RWPE1 (cell line): ENCODE results near the gene OBSL1.

Source experiments
- CTCF ChIA-PET: fragments of 350-600 bp; sonication (Branson Sonifier 250); formaldehyde crosslinking; extraction: SDS; loops from one replicate; lab custom pipeline; 2021; lab: Yijun Ruan, JAX
- POLR2A ChIA-PET: fragments of 400-600 bp; formaldehyde crosslinking; extraction: SDS; loops from one replicate; lab custom pipeline; 2020; ENCODE audit warnings: antibody characterized with exemption; ENCODE audit not compliant: low non-redundant PET; lab: Yijun Ruan, JAX
- DNase-seq: peaks from one replicate; pipeline ENCODE4 v3.0.0; 2012; ENCODE audit warnings: low spot score
- H3K27ac ChIP-seq: fragments of 450-650 bp; 2 replicates; pipeline ENCODE4 v1.5.1; 2017
- TF ChIP-seq, protein P1 (sequence below): fragments of 450-650 bp; conservative IDR thresholded peaks from 2 replicates; pipeline ENCODE4 v1.5.1; 2017; ENCODE audit warnings: low read depth, mild to moderate bottlenecking

Gene OBSL1

DNA sequence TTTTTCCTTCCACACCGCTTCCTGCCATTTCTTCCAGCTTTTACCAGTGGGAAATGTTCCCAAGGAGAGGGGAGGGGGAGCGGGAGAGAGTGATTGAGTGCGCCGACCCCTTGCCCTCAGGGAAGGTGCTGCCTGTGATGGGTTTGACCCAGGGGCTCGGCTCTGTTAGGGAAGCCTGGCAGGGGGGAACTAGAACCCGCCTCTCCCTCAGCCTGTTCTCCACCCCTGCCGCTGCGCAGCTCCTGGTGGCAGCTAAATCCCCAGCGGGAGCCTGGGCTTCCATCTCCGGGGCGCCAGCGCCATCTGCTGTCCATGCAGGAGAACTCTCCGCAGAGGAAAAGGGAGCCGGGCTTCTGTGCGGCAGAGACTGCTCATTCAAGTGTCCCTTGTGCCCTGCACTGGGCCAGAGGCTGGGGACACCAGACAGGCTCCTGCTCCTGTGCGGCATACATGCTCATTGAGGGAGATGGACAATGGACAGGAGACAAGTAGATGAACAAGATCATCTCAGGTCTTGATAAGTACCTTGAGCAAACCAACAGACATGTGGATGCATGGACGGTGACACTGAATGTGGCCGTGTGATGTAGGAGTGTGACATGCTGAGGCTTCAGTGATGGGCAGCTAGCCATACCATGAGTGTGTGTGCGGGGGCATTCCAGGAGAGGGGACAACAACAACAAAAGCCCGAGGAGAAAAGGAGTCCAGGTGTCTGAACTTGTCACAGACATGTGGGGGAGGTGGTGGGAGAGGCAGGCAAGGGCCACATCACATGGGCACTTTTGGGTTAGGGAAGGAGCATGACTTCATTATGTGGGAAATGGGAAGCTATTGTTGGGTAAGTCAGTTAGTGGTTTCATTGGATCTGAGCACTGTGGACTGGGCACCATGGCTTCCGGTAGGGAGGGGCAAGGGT lies 41.0 kb downstream of the OBSL1 start:
- DNase-seq: peak; percentile 85
- ChIA-PET CTCF (interaction anchor here (0.6 to 6.4 kb wide), 30 partner anchors 10 to 1344 kb away, joined by 3 to 96 read pairs (median 4); partner anchors contain the start of genes CHPF and SPEG), POLR2A (interaction anchor here (1.3 kb wide), 1 partner anchor 32 kb away, joined by 7 read pairs; the partner anchor contains the start of gene GMPPA)
- TF ChIP-seq, protein P1, sequence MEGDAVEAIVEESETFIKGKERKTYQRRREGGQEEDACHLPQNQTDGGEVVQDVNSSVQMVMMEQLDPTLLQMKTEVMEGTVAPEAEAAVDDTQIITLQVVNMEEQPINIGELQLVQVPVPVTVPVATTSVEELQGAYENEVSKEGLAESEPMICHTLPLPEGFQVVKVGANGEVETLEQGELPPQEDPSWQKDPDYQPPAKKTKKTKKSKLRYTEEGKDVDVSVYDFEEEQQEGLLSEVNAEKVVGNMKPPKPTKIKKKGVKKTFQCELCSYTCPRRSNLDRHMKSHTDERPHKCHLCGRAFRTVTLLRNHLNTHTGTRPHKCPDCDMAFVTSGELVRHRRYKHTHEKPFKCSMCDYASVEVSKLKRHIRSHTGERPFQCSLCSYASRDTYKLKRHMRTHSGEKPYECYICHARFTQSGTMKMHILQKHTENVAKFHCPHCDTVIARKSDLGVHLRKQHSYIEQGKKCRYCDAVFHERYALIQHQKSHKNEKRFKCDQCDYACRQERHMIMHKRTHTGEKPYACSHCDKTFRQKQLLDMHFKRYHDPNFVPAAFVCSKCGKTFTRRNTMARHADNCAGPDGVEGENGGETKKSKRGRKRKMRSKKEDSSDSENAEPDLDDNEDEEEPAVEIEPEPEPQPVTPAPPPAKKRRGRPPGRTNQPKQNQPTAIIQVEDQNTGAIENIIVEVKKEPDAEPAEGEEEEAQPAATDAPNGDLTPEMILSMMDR: peak; percentile 93
- H3K27ac ChIP-seq: no peak overlapping the region

DNA sequence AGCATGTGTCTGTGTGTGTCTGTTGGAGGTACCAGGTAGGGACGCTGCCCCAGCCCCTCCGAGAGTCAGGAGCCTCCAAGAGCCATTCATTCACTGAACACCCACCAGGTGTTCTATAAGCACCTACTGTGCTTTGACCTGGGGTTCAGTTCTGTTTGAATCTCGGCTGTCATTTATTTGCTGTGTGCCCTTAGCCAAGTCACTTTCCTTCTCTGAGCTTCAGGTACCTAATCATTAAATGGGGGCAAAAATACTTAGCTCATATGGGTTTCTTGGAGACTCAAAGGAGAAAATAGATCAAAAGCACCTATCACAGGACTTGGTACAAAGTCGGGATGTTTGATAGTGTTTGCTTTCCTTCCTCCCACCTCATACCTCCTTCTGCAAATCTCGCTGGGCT lies 43.9 kb downstream of the OBSL1 start:
- TF ChIP-seq, protein P1: no peak
- ChIA-PET POLR2A (no interaction called here), CTCF (interaction anchor here (1.2 to 6.4 kb wide), 3 partner anchors 14 to 125 kb away, joined by 5 to 96 read pairs (median 26); no protein-coding TSS in a partner anchor)
- H3K27ac ChIP-seq: no peak overlapping the region
- no peak for DNase-seq

DNA sequence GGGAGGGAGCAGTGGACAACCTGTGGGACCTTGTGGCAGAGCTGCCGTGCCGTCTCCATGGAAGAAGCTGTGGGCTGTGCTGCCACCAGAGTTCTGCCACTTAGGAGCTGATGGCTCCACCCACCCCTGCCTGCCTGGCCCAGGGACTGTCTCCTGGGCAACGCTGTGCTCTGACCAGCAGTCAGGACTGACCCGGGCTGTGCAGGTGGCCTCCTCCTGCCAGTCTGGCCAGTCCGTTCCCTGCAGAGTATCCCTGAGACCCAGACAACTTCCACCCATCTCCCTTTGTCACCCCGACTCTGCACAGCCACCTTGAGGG lies 44.3 kb downstream of the OBSL1 start:
- TF ChIP-seq, protein P1: no peak
- DNase-seq: no peak
- ChIA-PET POLR2A (no interaction called here), CTCF (interaction anchor here (1.2 to 6.4 kb wide), 3 partner anchors 14 to 124 kb away, joined by 5 to 96 read pairs (median 26); no protein-coding TSS in a partner anchor)
- H3K27ac ChIP-seq: no peak overlapping the region

DNA sequence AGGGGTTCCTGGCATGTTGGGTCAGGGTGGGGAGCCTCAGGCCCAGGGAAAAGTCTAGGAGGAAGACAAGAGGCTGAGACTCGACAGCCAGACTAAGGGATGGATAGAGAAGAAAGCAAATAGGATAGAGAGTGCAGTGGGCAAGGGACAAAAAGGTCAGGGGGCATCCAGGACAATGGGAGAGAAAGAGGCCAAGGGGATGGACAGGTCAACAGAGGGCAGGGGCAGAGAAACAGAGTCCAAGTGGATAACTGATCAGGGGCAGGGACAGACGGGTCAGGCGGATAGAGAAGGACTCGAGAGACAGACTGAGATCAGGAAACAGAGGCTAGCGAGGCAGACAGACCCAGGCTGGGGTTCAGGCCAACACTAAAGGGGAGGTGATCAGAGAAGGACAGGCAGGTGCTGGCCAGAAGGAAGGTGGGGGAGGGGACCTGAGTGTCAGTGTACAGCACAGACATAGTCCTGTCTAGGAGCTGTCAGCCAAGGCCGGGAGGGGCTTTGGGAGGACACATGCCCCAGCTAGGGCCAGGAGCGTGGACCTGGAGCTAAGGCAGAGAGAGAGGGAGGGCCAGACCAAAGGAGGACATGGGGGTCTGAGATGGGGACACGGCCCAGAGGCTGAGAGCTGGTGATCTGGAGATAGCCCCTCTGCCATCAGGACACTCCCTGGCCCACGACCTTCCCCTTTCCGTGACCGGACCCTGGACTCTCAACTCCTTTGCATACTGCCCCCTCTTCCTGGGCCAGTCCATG lies 44.8 kb downstream of the OBSL1 start:
- CTCF ChIA-PET: interaction anchor here (0.6 to 3.7 kb wide), 4 partner anchors 13 to 115 kb away, joined by 3 to 26 read pairs (median 4); no protein-coding TSS in a partner anchor
- TF ChIP-seq, protein P1: no peak
- POLR2A ChIA-PET: no interaction called here
- no peak overlapping the region for H3K27ac ChIP-seq
- DNase-seq: no peak

DNA sequence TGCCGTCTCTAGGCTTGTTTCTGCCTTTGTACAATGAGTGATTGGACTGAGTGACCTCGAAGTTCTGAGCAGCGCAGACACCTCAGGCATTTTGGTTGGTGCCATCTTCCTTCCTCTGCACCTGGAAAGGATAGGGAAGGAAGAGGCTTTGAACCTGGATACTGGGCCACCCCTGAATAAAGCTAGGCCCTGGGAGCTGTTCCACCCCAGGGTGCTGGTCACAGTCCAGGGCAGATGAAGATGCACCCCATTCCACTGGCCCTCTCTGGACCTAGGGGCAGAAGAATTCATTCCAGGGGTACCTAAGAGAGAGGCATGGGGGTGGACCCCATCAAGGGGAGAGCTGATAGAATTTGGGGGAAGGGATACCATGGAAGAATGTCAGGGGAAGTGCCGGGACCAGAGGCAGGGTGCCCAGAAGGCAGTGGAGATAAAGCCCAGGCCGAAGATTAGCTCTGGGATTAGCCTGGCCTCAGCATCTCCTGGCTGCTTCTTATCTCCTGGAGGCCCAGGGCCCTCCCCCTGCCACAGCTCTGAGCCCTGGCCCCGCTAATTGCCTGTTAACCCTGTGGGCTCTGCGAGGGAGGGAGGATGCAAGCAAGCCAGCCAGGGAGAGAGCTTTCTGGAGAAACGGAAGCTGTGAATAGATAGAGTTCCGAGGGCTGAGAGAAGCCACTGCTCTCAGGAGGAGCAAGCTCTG lies 45.7 kb downstream of the OBSL1 start:
- POLR2A ChIA-PET: no interaction called here
- H3K27ac ChIP-seq: no peak overlapping the region
- TF ChIP-seq, protein P1: no peak
- CTCF ChIA-PET: interaction anchor here (0.6 to 0.9 kb wide), 2 partner anchors 12 to 116 kb away, joined by 3 read pairs; no protein-coding TSS in a partner anchor
- no peak for DNase-seq
